T-helper 17 cell (primary cell): ENCODE results near the gene PADI4. TPM values are rescaled to one million over a fixed set of nuclear protein-coding genes. Genes with fewer than 3 reads are reported as not detected.
A peak's percentile ranks its signal among the peaks of the same experiment; 100 is the strongest.

ENCODE experiments used
- ATAC-seq: fragments of 150-1000 bp; cut with Tn5 transposase; 2 replicates; pipeline ENCODE4 v1.10.0; 2021; ENCODE audit warnings: mild to moderate bottlenecking, moderate library complexity
- DNase-seq, 3 donors: peaks; one replicate each; pipeline versions ENCODE4 v3.0.0 to v3.0.0-alpha.2; 2020 to 2021
- H3K9me3 ChIP-seq: one replicate; pipeline ENCODE4 v1.7.0; 2013; ENCODE audit warnings: low read length, mild to moderate bottlenecking; ENCODE audit not compliant: control insufficient read depth, poor library complexity, severe bottlenecking
- H3K27ac Mint-ChIP-seq: one replicate; pipeline ENCODE4 v1.8.0; 2022; ENCODE audit warnings: mild to moderate bottlenecking, moderate library complexity, mixed read lengths
- H3K27me3 Mint-ChIP-seq: one replicate; pipeline ENCODE4 v1.8.0; 2022; ENCODE audit warnings: mixed read lengths
- H3K36me3 Mint-ChIP-seq: one replicate; pipeline ENCODE4 v1.8.0; 2022; ENCODE audit warnings: low read depth, mixed read lengths
- H3K4me1 Mint-ChIP-seq: one replicate; pipeline ENCODE4 v1.8.0; 2022; ENCODE audit warnings: mild to moderate bottlenecking, mixed read lengths
- H3K4me3 Mint-ChIP-seq: one replicate; pipeline ENCODE4 v1.8.0; 2022; ENCODE audit warnings: mild to moderate bottlenecking, moderate library complexity, mixed read lengths
- total RNA-seq, 4 donors: library from RNA in 2 of 4; stranded (reverse) in 2 of 4; gene quantifications; one replicate each; pipeline ENCODE4 v1.2.3 and lab custom pipeline; 2022 to 2026

PADI4 gene
- total RNA-seq, 2 donors from 2014 or later = 1.5 to 1.6 TPM

- no peak for DNase-seq
- peaks cover 18% of the 10 kb centered on the region for H3K27me3 Mint-ChIP-seq
- no peak overlapping the region for H3K4me3 Mint-ChIP-seq
- H3K9me3 ChIP-seq = no peaks in the 10 kb centered on the region
- no peak for ATAC-seq
- H3K4me1 Mint-ChIP-seq = peaks cover 1% of the 10 kb centered on the region
- no peak overlapping the region for H3K27ac Mint-ChIP-seq
- H3K36me3 Mint-ChIP-seq = no peaks in the 10 kb centered on the region
Measured at GRCh38 chr1:17370618-17371017, 62.6 kb downstream of the PADI4 start.

- Mint-ChIP-seq H3K27me3 (peaks cover 22% of the 10 kb centered on the region), H3K36me3 (no peaks in the 10 kb centered on the region), H3K4me3 (no peak within 1 kb of the TSS), H3K27ac (no peak within 1 kb of the TSS), H3K4me1 (peaks cover 3% of the 10 kb centered on the region)
- no peaks in the 10 kb centered on the region for H3K9me3 ChIP-seq
- ATAC-seq (no peak), DNase-seq (no peak)
Measured at GRCh38 chr1:17371896-17372295, 63.9 kb downstream of the PADI4 start, which contains the start of gene PADI6. PADI6 (plus strand) TSS chr1:17372196; CDS start chr1:17372246, 50 bp downstream.

GRCh38 chr1:17372955-17373354 is 65.0 kb downstream of the PADI4 start:
- no peak overlapping the region for H3K27ac Mint-ChIP-seq
- DNase-seq (no peak), ATAC-seq (no peak)
- no peaks in the 10 kb centered on the region for H3K36me3 Mint-ChIP-seq
- H3K4me1 Mint-ChIP-seq = peaks cover 3% of the 10 kb centered on the region
- H3K9me3 ChIP-seq = no peaks in the 10 kb centered on the region
- H3K27me3 Mint-ChIP-seq = peaks cover 22% of the 10 kb centered on the region
- H3K4me3 Mint-ChIP-seq = no peak overlapping the region

GRCh38 chr1:17375651-17376050 is 67.7 kb downstream of the PADI4 start:
- Mint-ChIP-seq H3K4me3 (no peak overlapping the region), H3K4me1 (peaks cover 3% of the 10 kb centered on the region), H3K27ac (no peak overlapping the region), H3K36me3 (no peaks in the 10 kb centered on the region), H3K27me3 (peaks cover 42% of the 10 kb centered on the region)
- no peaks in the 10 kb centered on the region for H3K9me3 ChIP-seq
- ATAC-seq (no peak), DNase-seq (no peak)

- Mint-ChIP-seq H3K4me3 (no peak overlapping the region), H3K36me3 (no peaks in the 10 kb centered on the region), H3K27ac (no peak overlapping the region), H3K4me1 (peaks cover 3% of the 10 kb centered on the region), H3K27me3 (peaks cover 56% of the 10 kb centered on the region)
- no peaks in the 10 kb centered on the region for H3K9me3 ChIP-seq
- ATAC-seq = no peak
- DNase-seq = no peak
Measured at GRCh38 chr1:17377325-17377953, 69.4 kb downstream of the PADI4 start.

GRCh38 chr1:17381161-17381560 is 73.2 kb downstream of the PADI4 start:
- H3K27ac Mint-ChIP-seq = no peak overlapping the region
- ATAC-seq = no peak
- H3K27me3 Mint-ChIP-seq = peaks cover 69% of the 10 kb centered on the region
- no peak overlapping the region for H3K4me3 Mint-ChIP-seq
- no peak for DNase-seq
- H3K9me3 ChIP-seq = no peaks in the 10 kb centered on the region
- H3K4me1 Mint-ChIP-seq = peaks cover 9% of the 10 kb centered on the region
- H3K36me3 Mint-ChIP-seq = peaks cover 7% of the 10 kb centered on the region

GRCh38 chr1:17392199-17392740 is 84.3 kb downstream of the PADI4 start:
- Mint-ChIP-seq H3K27ac (no peak overlapping the region), H3K4me3 (no peak overlapping the region), H3K27me3 (peaks cover 26% of the 10 kb centered on the region), H3K4me1 (peaks cover 6% of the 10 kb centered on the region), H3K36me3 (no peaks in the 10 kb centered on the region)
- H3K9me3 ChIP-seq = no peaks in the 10 kb centered on the region
- no peak for ATAC-seq
- no peak for DNase-seq

- H3K9me3 ChIP-seq = no peaks in the 10 kb centered on the region
- no peak for DNase-seq
- H3K27me3 Mint-ChIP-seq = peaks cover 26% of the 10 kb centered on the region
- peak overlapping the region; percentile 30 for H3K27ac Mint-ChIP-seq
- H3K36me3 Mint-ChIP-seq = no peaks in the 10 kb centered on the region
- ATAC-seq = no peak
- H3K4me1 Mint-ChIP-seq = peaks cover 6% of the 10 kb centered on the region
- H3K4me3 Mint-ChIP-seq = peak overlapping the region; percentile 46
Measured at GRCh38 chr1:17393230-17393629, 85.2 kb downstream of the PADI4 start.

GRCh38 chr1:17397910-17398695 is 90.1 kb downstream of the PADI4 start:
- H3K36me3 Mint-ChIP-seq = no peaks in the 10 kb centered on the region
- peaks cover 3% of the 10 kb centered on the region for H3K4me1 Mint-ChIP-seq
- H3K4me3 Mint-ChIP-seq = no peak overlapping the region
- no peak overlapping the region for H3K27ac Mint-ChIP-seq
- peaks cover 9% of the 10 kb centered on the region for H3K27me3 Mint-ChIP-seq
- ATAC-seq (no peak), DNase-seq (no peak)
- no peaks in the 10 kb centered on the region for H3K9me3 ChIP-seq

- peaks cover 3% of the 10 kb centered on the region for H3K27me3 Mint-ChIP-seq
- DNase-seq (no peak), ATAC-seq (no peak)
- peaks cover 2% of the 10 kb centered on the region for H3K4me1 Mint-ChIP-seq
- H3K4me3 Mint-ChIP-seq = no peak overlapping the region
- H3K27ac Mint-ChIP-seq = no peak overlapping the region
- no peaks in the 10 kb centered on the region for H3K9me3 ChIP-seq
- no peaks in the 10 kb centered on the region for H3K36me3 Mint-ChIP-seq
Measured at GRCh38 chr1:17400725-17401341, 92.8 kb downstream of the PADI4 start.

GRCh38 chr1:17401841-17402240 is 93.8 kb downstream of the PADI4 start:
- Mint-ChIP-seq H3K4me3 (no peak overlapping the region), H3K27ac (no peak overlapping the region), H3K4me1 (peaks cover 4% of the 10 kb centered on the region), H3K27me3 (no peaks in the 10 kb centered on the region), H3K36me3 (peaks cover 1% of the 10 kb centered on the region)
- H3K9me3 ChIP-seq = no peaks in the 10 kb centered on the region
- ATAC-seq (no peak), DNase-seq (no peak)

GRCh38 chr1:17403081-17403480 is 95.1 kb downstream of the PADI4 start:
- peaks cover 5% of the 10 kb centered on the region for H3K4me1 Mint-ChIP-seq

GRCh38 chr1:17404034-17404684 is 96.2 kb downstream of the PADI4 start:
- Mint-ChIP-seq H3K4me1 (peaks cover 5% of the 10 kb centered on the region), H3K27ac (no peak overlapping the region), H3K4me3 (no peak overlapping the region), H3K36me3 (peaks cover 3% of the 10 kb centered on the region), H3K27me3 (no peaks in the 10 kb centered on the region)
- H3K9me3 ChIP-seq = no peaks in the 10 kb centered on the region
- ATAC-seq = no peak
- DNase-seq = no peak

More at GRCh38 chr1:17403081-17403480, 95.1 kb downstream of the PADI4 start:
- H3K27ac Mint-ChIP-seq = no peak overlapping the region
- H3K9me3 ChIP-seq = no peaks in the 10 kb centered on the region
- no peaks in the 10 kb centered on the region for H3K27me3 Mint-ChIP-seq
- H3K36me3 Mint-ChIP-seq = peaks cover 3% of the 10 kb centered on the region
- DNase-seq = no peak
- ATAC-seq = no peak
- no peak overlapping the region for H3K4me3 Mint-ChIP-seq
